ENCODE data around the gene BCORL1.

The BCORL1 gene

DNA sequence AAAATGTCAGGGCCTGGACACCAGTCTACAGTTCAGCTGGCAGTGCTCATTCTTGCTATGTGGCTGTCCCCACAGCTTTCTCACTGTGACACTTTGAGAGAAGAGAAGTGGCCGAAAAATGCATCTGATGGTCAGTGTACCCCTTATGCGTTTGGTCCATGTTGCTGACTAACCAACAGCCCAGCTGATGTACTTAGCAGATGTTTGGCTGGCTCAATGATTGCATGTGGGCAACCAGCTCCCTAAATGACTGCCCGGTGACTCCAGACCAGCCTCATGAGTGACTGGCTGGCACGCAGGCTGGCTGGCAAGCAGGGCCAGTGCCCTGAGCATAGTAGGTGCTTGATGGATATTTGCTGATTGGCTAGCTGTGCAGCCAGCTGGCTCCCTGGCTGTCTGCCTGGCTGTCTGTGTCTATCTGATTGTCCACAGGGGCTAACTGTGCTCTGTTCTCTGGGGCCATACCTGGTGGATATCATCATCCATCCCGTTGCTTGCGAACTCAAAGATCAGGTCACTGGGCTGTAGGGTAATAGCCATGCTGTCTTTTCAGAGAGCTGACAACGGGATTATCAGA, 98.4 kb downstream of the BCORL1 start:
- Histone ChIP-seq H3K9me3 (ENCODE audit: control insufficient read depth, insufficient read depth, low read length) (no peaks in the 10 kb centered on the region), H3K36me3 (ENCODE audit: insufficient read depth, low read length) (no peaks in the 10 kb centered on the region), H3K4me1 (ENCODE audit: insufficient read depth, low read length) (peaks cover 41% of the 10 kb centered on the region), H3K9ac (ENCODE audit: low read depth, low read length) (no peak overlapping the region)

DNA sequence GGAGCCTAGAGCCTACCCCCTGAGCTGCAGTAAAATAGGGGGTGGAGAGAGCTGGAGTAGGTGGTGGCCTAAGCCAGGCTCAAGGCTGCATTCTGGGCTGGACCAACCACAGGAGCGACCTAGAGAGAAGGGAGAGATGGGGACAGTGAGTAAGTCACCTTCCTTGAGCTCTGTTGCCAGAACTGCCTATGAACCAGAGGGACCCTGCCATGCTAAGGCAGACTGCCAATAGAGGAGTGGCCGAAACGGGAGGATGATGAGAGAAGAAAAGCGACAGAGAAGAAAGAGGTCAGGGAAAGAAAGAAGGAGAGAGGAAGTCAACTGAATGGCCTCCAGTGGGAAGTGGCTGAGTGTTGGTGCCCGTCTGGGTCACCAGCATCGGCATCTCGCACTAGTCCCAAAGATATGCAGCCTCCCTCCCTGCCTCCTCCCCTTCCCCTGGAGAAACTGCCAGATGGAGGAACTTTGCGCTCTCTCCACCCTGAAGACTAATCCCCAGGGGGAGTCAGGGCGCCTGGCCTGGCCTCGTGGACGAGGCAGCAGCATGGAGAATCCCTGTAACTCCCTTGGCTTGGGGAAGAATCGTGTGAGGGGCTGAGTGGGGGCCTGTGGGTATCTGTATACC, 99.1 kb downstream of the BCORL1 start:
- Histone ChIP-seq H3K9me3 (ENCODE audit: control insufficient read depth, insufficient read depth, low read length) (no peaks in the 10 kb centered on the region), H3K4me1 (ENCODE audit: insufficient read depth, low read length) (peaks cover 48% of the 10 kb centered on the region), H3K9ac (ENCODE audit: low read depth, low read length) (no peak overlapping the region), H3K36me3 (ENCODE audit: insufficient read depth, low read length) (no peaks in the 10 kb centered on the region)

DNA sequence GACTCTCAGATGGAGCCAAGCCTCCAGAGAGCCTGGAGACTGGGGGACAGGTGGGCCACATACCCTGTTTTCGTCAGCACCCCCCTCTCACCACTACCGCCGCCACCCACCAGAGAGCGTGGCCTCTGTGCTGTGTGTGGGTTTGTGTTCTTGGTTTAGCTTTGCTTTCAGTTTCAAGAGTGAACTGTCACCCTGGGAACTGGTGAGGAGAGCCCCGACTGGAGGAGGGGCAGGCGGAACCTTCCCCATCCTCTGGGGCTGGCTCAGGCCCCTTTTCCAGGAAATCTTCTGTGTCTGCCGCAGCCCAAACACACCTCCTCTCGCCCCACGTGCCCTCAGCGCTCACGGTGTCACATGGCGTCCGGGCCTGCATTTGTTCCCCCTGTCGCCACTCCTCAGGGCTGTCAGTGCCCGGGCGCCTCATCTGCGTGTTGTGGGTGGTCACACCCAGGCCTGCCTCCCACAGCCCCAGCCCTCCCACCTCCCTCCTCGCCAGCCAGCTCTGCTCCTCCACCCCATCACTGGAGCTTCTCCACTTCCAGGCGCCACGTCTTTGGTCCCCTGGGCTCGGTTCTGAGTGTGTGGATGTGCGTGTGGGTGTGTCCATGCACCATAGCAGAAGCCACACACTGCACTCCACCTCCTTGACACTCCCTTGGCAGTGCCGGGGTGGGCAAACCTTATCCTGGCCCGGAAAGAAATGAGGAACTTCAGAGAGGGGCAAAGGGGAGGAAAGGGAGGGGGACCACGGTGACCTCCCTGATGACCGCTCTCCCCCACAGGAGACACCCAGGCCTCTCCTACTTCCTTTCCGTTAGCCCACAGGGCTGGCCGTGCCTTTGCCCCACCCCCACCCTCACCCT, 100.0 kb downstream of the BCORL1 start:
- Histone ChIP-seq H3K9ac (ENCODE audit: low read depth, low read length) (no peak overlapping the region; the same call in 1 of the 2 replicates), H3K36me3 (ENCODE audit: insufficient read depth, low read length) (no peaks in the 10 kb centered on the region), H3K9me3 (ENCODE audit: control insufficient read depth, insufficient read depth, low read length) (no peaks in the 10 kb centered on the region), H3K4me1 (ENCODE audit: insufficient read depth, low read length) (peaks cover 54% of the 10 kb centered on the region)

DNA sequence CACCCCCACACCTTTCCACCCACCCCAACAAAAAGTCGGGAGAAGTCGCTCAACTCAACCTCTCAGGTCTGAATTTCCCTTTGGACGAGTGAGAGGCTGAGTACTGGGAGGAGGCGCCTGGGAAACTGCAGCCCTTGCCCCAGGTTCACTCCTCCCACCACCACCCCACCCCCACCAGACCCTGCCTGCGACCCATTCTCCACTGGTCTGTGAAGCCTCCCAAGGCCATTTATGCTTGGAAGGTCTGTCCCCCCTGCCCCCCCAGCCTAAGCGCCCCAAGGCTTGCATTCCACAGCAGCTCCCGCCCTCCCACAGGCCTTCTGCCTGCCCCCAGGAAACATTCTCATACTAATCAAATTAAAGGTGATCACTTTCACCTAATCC, 100.7 kb downstream of the BCORL1 start:
- Histone ChIP-seq H3K9ac (ENCODE audit: low read depth, low read length) (no peak overlapping the region; the same call in 1 of the 2 replicates), H3K9me3 (ENCODE audit: control insufficient read depth, insufficient read depth, low read length) (no peaks in the 10 kb centered on the region), H3K4me1 (ENCODE audit: insufficient read depth, low read length) (peaks cover 54% of the 10 kb centered on the region), H3K36me3 (ENCODE audit: insufficient read depth, low read length) (no peaks in the 10 kb centered on the region)

DNA sequence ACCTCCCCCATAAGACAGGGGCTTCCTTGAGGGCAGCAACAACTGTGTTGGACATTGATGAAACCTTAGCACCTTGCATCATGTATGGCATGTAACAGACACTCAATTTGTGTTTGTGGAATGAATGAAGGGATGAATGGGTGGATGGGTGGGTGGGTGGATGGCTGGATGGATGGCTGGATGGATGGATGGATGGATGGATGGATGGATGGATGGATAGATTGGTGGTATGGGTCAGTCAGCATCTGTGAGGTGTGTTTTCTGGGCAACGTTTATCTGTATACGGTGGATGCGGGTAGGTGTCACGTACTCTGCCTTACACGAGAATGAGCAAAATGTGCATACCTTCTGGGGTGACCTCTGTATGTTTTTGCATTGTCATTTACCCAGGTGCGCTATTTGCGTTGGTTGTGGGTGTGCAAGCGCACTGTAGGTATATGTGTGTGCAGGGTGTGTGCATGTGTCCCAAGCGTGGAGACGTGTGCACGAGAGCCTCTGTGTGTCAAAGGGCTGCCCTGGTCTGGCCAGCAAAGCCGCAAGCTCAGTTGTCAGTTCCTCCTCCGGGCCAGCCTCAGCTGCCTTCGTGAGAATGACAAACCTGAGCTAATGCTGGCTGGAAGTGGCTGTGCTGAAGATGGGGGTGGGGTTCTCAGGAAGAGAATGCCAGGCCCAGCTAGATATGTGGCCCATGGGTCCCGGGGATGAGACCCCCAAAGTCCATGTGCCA, 101.4 kb downstream of the BCORL1 start:
- Histone ChIP-seq H3K9me3 (ENCODE audit: control insufficient read depth, insufficient read depth, low read length) (no peaks in the 10 kb centered on the region), H3K36me3 (ENCODE audit: insufficient read depth, low read length) (no peaks in the 10 kb centered on the region), H3K4me1 (ENCODE audit: insufficient read depth, low read length) (peaks cover 54% of the 10 kb centered on the region), H3K9ac (ENCODE audit: low read depth, low read length) (no peak overlapping the region)

DNA sequence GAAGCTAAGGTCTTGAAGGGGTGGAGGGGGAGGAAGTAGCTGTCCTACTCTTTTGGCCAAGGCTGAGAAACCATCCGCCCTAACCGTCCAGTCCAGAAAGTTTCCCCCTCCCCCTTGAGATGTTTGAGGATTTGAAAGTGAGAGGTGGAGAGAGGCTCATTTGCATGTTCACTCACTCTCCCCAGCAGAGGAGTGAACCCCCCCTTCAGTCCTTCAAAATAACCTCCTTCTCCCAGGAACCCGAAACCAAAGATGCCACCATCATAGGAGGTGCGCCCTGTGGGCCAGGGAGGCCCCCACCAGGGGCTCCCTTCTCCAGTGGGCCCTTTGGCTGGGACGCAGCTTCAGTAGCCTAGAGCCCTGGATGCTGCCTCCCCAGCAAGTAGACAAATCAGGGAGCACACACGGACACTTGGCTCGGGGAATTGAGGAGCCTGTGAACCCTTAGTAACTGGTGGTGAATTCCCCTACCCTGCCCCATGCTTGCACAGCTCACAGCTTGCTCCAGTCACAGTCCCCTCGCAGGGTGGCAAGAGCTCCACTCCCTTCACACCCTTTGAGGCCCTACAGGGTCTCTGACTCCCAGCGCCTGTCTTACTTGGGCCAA, 102.3 kb downstream of the BCORL1 start:
- Histone ChIP-seq H3K9ac (ENCODE audit: low read depth, low read length) (no peak overlapping the region), H3K36me3 (ENCODE audit: insufficient read depth, low read length) (no peaks in the 10 kb centered on the region), H3K9me3 (ENCODE audit: control insufficient read depth, insufficient read depth, low read length) (no peaks in the 10 kb centered on the region), H3K4me1 (ENCODE audit: insufficient read depth, low read length) (peaks cover 54% of the 10 kb centered on the region)

DNA sequence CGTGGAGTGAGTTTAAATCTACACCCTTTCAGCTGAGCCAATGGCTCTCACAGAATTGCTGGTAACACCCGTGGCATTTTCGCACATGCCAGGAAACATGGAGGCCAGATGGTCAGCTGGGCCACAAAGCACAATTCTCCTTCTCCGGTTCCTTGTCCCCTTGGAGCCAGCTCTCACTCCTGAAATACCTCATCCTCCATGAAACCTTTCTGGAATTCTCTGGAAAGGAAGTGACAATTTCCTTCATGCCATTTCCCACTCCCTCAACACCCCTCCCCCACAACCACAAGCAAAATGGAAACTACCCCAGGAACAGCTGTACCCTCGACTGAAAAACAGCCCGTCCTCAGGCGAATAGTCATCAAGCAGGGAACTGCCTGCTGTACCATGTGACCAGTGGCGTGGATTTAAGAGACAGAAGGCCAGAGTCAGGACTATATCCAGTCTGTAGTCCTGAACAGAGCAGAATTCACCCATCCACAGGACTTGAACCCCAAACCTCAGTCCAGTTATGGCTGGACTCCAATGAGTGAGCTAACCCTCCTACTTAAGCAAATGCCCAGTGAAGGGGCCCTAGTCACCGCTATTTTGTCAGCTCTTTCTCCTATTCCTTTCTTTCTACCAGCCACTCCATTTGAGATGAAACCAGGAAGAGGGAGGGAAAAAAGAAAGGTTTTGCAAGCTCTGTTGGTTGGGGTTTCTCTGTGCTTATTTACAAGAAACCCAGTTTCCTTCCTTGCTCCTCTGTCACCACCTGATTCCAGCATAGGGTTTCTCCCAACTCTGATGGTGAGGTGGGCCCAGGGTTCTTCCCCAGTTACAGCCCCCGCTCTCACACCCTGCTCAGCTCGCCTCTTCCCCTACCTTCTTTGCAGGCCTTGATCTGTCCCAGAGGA, 103.4 kb downstream of the BCORL1 start:
- Histone ChIP-seq H3K9ac (ENCODE audit: low read depth, low read length) (no peak overlapping the region), H3K4me1 (ENCODE audit: insufficient read depth, low read length) (peaks cover 54% of the 10 kb centered on the region), H3K36me3 (ENCODE audit: insufficient read depth, low read length) (no peaks in the 10 kb centered on the region), H3K9me3 (ENCODE audit: control insufficient read depth, insufficient read depth, low read length) (no peaks in the 10 kb centered on the region)

DNA sequence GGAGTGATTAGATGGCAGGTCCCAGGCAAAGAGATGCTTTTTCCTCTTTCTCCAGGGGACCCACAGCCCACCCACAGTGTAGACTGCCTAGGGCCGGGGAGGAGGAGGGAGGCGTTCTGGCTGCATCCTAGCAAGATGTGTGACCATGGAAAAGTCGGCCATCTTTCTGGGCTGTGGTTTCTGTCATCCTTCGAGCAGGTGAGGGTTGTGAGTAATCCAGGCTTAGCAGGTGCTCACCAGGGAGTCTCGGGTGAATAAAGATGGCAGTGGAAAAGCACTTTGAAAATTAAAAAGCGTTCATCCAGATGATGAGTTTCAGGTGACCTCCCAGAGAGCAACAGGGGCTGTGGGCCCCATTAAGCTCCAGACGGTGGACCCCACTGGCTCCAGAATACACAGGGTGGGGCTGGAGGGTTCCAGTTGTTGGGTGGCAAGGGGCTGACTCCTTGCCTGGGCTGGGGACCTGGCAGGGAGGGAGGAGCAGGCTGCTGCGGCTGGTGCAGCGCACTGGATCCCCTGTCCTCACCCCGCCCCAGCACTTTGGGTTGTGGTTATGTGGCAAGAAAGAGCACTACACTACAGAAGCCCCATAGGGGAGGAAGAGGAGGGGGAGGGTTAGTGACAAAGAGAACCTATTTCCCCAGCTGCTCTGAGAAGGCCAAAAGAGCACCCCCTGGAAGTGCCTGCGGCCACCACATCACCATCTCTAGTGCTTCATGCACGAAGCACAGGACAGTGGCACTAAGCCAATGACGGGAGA, 104.2 kb downstream of the BCORL1 start:
- no peaks in the 10 kb centered on the region for H3K36me3 ChIP-seq (ENCODE audit: insufficient read depth, low read length)
- no peaks in the 10 kb centered on the region for H3K9me3 ChIP-seq (ENCODE audit: control insufficient read depth, insufficient read depth, low read length)
- H3K4me1 ChIP-seq (ENCODE audit: insufficient read depth, low read length) = peaks cover 52% of the 10 kb centered on the region
- H3K9ac ChIP-seq (ENCODE audit: low read depth, low read length) = no peak overlapping the region

DNA sequence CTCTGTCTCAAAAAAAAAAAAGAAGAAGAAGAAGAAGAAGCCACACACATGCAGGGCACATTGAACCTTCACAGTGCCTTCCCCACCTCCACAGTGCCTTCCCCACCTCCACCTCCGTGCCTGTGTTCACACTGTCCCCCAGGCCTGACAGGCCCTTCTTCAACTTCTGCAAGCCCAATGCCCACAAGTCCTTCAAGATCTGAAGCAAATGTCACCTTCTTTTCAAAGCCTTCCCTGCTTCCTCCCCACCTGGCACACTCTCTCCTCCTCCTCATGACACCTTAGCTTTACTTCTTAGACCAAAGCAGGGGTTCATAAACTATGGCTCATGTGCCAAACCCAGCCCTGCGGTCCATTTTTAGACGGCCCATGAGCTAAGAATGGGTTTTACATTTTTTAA, 107.9 kb downstream of the BCORL1 start:
- Histone ChIP-seq H3K4me1 (ENCODE audit: insufficient read depth, low read length) (peaks cover 23% of the 10 kb centered on the region), H3K9ac (ENCODE audit: low read depth, low read length) (no peak overlapping the region), H3K9me3 (ENCODE audit: control insufficient read depth, insufficient read depth, low read length) (no peaks in the 10 kb centered on the region), H3K36me3 (ENCODE audit: insufficient read depth, low read length) (no peaks in the 10 kb centered on the region)

GRCh38 chrX:130091980-130092522, 109.6 kb downstream of the BCORL1 start:
- H3K4me1 ChIP-seq (ENCODE audit: insufficient read depth, low read length) = peaks cover 7% of the 10 kb centered on the region; the same call in 1 of the 2 replicates
- H3K9ac ChIP-seq (ENCODE audit: low read depth, low read length) = peak overlapping the region; percentile 4; the same call in 1 of the 2 replicates
- H3K36me3 ChIP-seq (ENCODE audit: insufficient read depth, low read length) = no peaks in the 10 kb centered on the region
- H3K9me3 ChIP-seq (ENCODE audit: control insufficient read depth, insufficient read depth, low read length) = no peaks in the 10 kb centered on the region

- no peaks in the 10 kb centered on the region for H3K9me3 ChIP-seq (ENCODE audit: control insufficient read depth, insufficient read depth, low read length)
- H3K4me1 ChIP-seq (ENCODE audit: insufficient read depth, low read length) = peaks cover 14% of the 10 kb centered on the region; the same call in 1 of the 2 replicates
- H3K36me3 ChIP-seq (ENCODE audit: insufficient read depth, low read length) = no peaks in the 10 kb centered on the region
- no peak overlapping the region for H3K9ac ChIP-seq (ENCODE audit: low read depth, low read length)
Measured at GRCh38 chrX:130093271-130093670, 110.8 kb downstream of the BCORL1 start.

GRCh38 chrX:130094696-130095095, 112.3 kb downstream of the BCORL1 start:
- Histone ChIP-seq H3K9me3 (ENCODE audit: control insufficient read depth, insufficient read depth, low read length) (no peaks in the 10 kb centered on the region), H3K4me1 (ENCODE audit: insufficient read depth, low read length) (peaks cover 23% of the 10 kb centered on the region; the same call in 1 of the 2 replicates), H3K9ac (ENCODE audit: low read depth, low read length) (no peak overlapping the region), H3K36me3 (ENCODE audit: insufficient read depth, low read length) (no peaks in the 10 kb centered on the region)

Measured in ES-I3 (cell line).